Measurements from ENCODE around the gene NFIB. TPM values are rescaled to one million over a fixed set of nuclear protein-coding genes. Genes with fewer than 3 reads are reported as not detected.

NFIB gene
- polyA plus RNA-seq, 1 donor (not counting 4 experiments of a cell fraction or from before 2014, with no cell fraction given) = 8.9 TPM

GRCh38 chr9:14348123-14348372 lies 34.1 kb upstream of the NFIB start:
- no peak for DNase-seq (ENCODE audit: low read depth, low spot score)
- Histone ChIP-seq H4K20me1 (ENCODE audit: control insufficient read depth, extremely low read depth, insufficient read depth, low read length) (no peaks in the 10 kb centered on the region), H2AFZ (ENCODE audit: control insufficient read depth, low read length) (peak overlapping the region; percentile 86), H3K9me1 (ENCODE audit: control insufficient read depth, extremely low read depth, insufficient read depth, low read length) (no peaks in the 10 kb centered on the region), H3K9me3 (ENCODE audit: control insufficient read depth, low read depth, low read length) (no peaks in the 10 kb centered on the region), H3K4me2 (ENCODE audit: control insufficient read depth, extremely low read depth, insufficient read depth, low read depth, low read length) (peak overlapping the region; percentile 89), H3K36me3 (ENCODE audit: control insufficient read depth in 2 of 2, extremely low read depth in 1 of 2, insufficient read depth in 2 of 2, low read length in 2 of 2) (no peaks in the 10 kb centered on the region), H3K27me3 (ENCODE audit: control insufficient read depth, extremely low read depth, insufficient read depth, low read length) (peaks cover 66% of the 10 kb centered on the region), H3K79me2 (ENCODE audit: control insufficient read depth, insufficient read depth, low read length) (no peaks in the 10 kb centered on the region), H3K4me3 (ENCODE audit: control insufficient read depth in 2 of 3, extremely low read depth in 1 of 3, insufficient read depth in 2 of 3, low read depth in 1 of 3, low read length in 3 of 3) (peak overlapping the region; percentile 31 to 78 (median 56)), H3K4me1 (ENCODE audit: control insufficient read depth, extremely low read depth, insufficient read depth, low read length) (peaks cover 68% of the 10 kb centered on the region), H3K27ac (ENCODE audit: control insufficient read depth, insufficient read depth, low read length) (peak overlapping the region; percentile 8), H3K9ac (ENCODE audit: control insufficient read depth, extremely low read depth, insufficient read depth, low read length) (peak overlapping the region; percentile 48)
- no peak for FAIRE-seq
- dilution Hi-C loops (cut with MboI; ENCODE audit: extremely low pct_ligation_motif_present, low sequenced_read_pairs) = no loop called here
- TF ChIP-seq CTCF (optimal IDR thresholded peaks at IDR 0.05 in 1 of 3, IDR thresholded peaks at IDR 0.05 in 1 of 3, conservative IDR thresholded peaks at IDR 0.05 in 1 of 3; ENCODE audit: extremely low read depth in 1 of 3, insufficient read depth in 2 of 3, low read length in 3 of 3) (peak in 1 of 3 experiments; percentile 60), EZH2 (IDR thresholded peaks at IDR 0.05; ENCODE audit: low read length) (no peak)

- Histone ChIP-seq H3K9me3 (ENCODE audit: control insufficient read depth, low read depth, low read length) (no peaks in the 10 kb centered on the region), H3K4me3 (ENCODE audit: control insufficient read depth in 2 of 3, extremely low read depth in 1 of 3, insufficient read depth in 2 of 3, low read depth in 1 of 3, low read length in 3 of 3) (peak overlapping the region; percentile 31 to 78 (median 56)), H3K36me3 (ENCODE audit: control insufficient read depth in 2 of 2, extremely low read depth in 1 of 2, insufficient read depth in 2 of 2, low read length in 2 of 2) (no peaks in the 10 kb centered on the region), H3K4me2 (ENCODE audit: control insufficient read depth, extremely low read depth, insufficient read depth, low read depth, low read length) (peak overlapping the region; percentile 89), H3K79me2 (ENCODE audit: control insufficient read depth, insufficient read depth, low read length) (no peaks in the 10 kb centered on the region), H3K9me1 (ENCODE audit: control insufficient read depth, extremely low read depth, insufficient read depth, low read length) (no peaks in the 10 kb centered on the region), H4K20me1 (ENCODE audit: control insufficient read depth, extremely low read depth, insufficient read depth, low read length) (no peaks in the 10 kb centered on the region), H3K4me1 (ENCODE audit: control insufficient read depth, extremely low read depth, insufficient read depth, low read length) (peaks cover 67% of the 10 kb centered on the region), H3K27ac (ENCODE audit: control insufficient read depth, insufficient read depth, low read length) (no peak overlapping the region), H2AFZ (ENCODE audit: control insufficient read depth, low read length) (peak overlapping the region; percentile 86), H3K9ac (ENCODE audit: control insufficient read depth, extremely low read depth, insufficient read depth, low read length) (peak overlapping the region; percentile 48), H3K27me3 (ENCODE audit: control insufficient read depth, extremely low read depth, insufficient read depth, low read length) (peaks cover 69% of the 10 kb centered on the region)
- dilution Hi-C loops (cut with MboI; ENCODE audit: extremely low pct_ligation_motif_present, low sequenced_read_pairs) = no loop called here
- DNase-seq (ENCODE audit: low read depth, low spot score) (no peak), FAIRE-seq (no peak)
- TF ChIP-seq CTCF (optimal IDR thresholded peaks at IDR 0.05 in 1 of 3, IDR thresholded peaks at IDR 0.05 in 1 of 3, conservative IDR thresholded peaks at IDR 0.05 in 1 of 3; ENCODE audit: extremely low read depth in 1 of 3, insufficient read depth in 2 of 3, low read length in 3 of 3) (peak in 2 of 3 experiments; percentile 4 to 17), EZH2 (IDR thresholded peaks at IDR 0.05; ENCODE audit: low read length) (no peak)
These were observed 33.6 kb upstream of the NFIB start for GRCh38 chr9:14347406-14348122.

All from keratinocyte (primary cell).